HTERT RPE-1 (cell line): ENCODE measurements around the gene GAA.

ENCODE experiments used
- in situ Hi-C: fragments of 300-500 bp; cut with MboI; formaldehyde crosslinking; loops from 4 replicates; pipeline ENCODE4 v1.14.3; 2020; ENCODE audit warnings: low sequenced_read_pairs

The GAA gene

GRCh38 chr17:80101011-80101945, at the start of gene GAA:
Gene GAA (plus strand): TSS chr17:80101581. CDS start chr17:80104587, 3,006 bp downstream.
- in situ Hi-C loops = no loop called here

DNA sequence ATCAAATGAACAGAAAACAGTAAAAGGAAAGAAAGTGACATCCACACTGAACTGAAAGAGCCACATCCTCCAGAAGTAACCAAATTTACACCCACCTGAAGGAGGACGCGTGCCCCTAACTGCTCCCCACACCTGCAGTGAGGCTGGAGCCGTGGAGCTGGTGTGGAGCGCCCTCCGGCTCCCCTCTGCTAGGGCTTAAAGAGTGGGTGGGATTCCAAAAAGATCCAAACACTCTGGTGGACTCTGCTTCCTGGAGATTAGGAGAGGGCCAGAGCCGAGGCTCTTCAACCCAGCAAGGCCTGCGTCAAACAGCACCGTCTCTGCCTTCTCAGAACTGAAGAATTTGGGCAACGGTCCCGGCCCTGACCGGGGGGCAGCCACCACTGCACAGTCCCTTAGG, 49.7 kb upstream of the GAA start:
- in situ Hi-C loops = no loop called here

GRCh38 chr17:80053102-80053501, 48.3 kb upstream of the GAA start:
- in situ Hi-C loops = no loop called here

- in situ Hi-C loops = no loop called here
Observed at GRCh38 chr17:80055597-80055996, 45.8 kb upstream of the GAA start.

DNA sequence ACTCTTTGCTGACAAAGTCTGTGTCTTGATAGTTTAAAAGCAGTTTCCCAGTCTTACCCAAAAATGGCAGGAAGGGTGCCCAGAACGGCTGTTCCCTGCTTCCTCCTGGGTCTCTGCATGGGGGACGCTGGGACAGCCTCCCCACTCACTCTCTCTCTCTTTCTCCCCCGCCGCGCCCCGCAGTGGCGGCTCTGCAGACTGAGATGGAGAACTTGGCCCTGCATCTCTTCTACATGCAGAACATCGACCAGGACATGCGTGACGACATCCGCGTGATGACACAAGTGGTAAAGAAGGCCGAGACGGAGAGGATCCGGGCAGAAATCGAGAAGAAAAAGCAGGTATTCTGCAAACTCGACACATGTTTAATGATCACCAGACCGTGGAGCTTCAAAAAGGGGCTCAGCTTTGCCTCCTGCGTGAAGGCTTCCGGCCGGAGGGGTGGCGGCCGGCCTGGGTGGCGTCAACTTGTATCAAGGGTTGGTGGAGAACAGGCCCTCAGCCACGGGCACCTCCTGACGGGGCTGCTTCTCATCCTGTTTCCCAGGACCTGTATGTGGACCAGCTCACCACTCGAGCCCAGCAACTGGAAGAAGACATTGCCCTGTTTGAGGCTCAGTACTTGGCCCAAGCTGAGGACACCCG, 42.9 kb upstream of the GAA start:
- in situ Hi-C loops = no loop called here

DNA sequence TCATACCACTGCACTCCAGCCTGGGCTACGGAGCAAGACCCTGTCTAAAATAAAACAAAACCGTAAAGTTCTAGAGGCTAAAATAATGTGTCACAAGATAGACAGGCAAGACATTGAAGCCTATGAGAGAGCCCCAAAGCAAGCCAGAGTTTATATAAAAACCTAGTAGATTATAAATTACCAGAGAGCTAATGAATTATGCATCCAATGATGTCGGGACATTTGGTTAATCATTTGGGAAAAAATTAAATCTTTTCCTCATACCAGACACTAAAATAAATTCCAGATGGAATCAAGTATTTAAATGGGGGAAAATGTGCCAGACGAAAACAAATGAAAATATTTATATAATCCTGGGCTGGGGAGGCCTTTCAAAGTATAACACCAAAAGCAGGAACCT, 40.7 kb upstream of the GAA start:
- in situ Hi-C loops = no loop called here

DNA sequence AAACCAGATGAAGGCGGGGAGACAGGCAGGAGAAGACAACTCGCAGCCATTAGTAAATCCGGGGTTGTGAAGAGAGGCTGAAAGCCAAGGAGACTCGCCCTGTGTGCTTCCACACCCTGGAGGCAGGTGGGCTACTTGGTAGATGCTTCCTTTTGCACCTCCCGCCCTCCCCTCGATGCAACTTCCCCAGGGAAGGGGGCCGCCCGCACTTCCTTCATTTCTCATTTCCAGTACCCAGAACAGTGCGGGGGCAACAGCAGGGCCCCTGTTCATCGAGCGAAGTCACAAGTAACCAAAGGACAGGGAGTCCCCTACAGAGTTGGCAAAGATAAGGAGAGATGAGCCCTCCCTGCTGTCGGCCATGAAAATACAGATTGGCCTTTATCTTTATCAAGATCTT, 40.0 kb upstream of the GAA start:
- in situ Hi-C loops = no loop called here

GRCh38 chr17:80063830-80064585, 37.4 kb upstream of the GAA start:
- in situ Hi-C loops = no loop called here

- in situ Hi-C loops = no loop called here
Observed at GRCh38 chr17:80064696-80065095, 36.7 kb upstream of the GAA start.

DNA sequence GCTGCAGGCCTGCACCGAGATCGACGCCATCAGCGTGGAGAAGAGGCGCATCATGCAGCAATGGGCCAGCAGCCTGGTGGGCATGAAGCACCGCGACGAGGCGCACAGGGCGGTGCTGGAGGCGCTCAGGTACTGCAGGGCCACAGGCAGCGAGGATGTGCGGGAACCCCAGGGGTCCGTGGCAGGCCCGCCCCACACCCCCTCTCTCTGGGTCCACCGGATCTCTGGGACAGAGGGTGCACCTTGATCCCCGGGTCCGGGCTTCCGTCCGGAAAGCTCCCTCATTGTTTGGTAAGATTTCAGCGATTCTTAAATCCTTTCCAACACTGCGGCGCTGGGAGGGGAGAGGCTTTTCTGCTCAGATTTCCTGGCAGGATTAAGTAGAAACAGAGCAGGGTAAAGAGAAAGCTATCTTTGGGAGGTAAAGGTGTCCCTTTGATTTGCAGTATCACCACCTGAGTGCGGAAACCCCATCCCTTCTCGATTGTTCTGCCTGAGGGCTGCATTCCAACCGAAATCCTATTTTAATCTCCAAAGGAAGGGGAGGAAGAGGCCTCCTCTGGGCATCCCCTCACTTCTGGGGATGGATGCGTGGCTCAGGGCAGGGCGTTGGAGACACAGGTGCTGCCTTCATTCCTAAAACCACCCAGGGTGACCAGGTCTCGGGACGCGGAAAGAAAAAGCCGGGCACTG, 35.8 kb upstream of the GAA start:
- in situ Hi-C loops = no loop called here

GRCh38 chr17:80067393-80067986, 33.9 kb upstream of the GAA start:
- in situ Hi-C loops = no loop called here

- in situ Hi-C loops = no loop called here
Observed at GRCh38 chr17:80068301-80069222, 32.8 kb upstream of the GAA start.

DNA sequence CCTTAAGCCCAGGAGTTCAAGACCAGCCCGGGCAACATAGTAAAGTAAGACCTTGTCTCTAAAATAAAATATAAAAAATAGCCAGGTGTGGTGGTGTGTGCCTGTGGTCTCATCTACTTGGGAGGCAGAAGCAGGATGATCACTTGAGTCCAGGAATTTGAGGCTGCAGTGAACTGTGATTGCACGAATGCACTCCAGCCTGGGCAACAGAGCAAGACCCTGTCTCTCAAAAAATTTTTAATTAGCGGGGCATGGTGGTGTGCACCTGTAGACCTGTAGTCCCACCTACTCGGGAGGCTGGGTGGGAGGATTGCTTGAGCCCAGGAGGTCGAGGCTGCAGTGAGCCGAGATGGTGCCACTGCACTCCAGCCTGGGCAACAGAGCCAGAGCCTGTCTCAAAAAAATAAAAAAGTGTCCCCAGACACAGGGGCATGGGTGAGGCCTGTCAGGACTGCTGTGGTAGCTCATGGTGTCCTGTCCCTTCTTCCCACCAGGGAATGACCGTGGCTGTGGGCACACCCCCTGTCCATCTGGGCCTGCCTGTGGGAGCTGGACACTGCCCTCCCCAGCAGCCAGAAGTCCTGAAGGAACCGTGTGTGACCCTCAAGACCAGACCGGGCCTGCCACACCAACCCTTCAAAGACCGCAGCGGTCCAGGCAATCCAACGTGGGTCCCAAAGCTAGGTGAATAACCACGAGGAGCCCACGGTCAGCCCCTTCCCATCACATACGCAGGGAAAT, 30.8 kb upstream of the GAA start:
- in situ Hi-C loops = no loop called here

DNA sequence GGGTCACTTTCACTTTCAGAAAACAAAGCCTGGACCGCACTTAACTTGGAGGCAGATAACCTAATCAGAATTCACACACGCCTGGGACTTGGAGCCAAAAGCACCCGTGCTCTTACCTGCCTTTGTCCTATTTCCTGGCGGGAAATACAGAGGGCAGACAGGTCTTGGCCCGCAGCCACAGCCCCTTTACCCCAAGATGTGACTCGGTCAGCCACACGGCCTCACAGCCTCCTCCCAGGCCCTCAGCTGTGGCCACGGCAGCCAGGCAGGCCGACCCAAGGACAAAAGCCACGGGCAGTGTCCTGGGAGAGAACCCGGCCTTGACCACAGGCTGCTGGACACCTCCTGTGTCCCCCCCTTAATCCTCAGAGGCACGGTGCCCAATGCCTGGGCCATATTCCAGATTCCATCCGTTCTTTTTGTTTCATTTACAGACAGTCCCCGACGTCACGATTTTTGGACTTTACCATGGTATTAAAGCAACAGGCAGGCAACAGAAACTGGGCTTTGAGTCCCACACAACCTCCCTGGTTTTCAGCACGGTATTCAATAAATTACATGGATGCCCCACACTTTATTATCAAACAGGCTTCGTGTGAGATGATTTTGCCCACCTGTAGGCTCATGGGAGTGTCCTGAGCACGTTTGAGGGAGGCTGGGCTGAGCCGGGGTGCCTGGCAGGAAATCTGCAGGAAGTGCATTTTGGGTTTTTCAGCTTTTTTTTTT, 30.1 kb upstream of the GAA start:
- in situ Hi-C loops = no loop called here

DNA sequence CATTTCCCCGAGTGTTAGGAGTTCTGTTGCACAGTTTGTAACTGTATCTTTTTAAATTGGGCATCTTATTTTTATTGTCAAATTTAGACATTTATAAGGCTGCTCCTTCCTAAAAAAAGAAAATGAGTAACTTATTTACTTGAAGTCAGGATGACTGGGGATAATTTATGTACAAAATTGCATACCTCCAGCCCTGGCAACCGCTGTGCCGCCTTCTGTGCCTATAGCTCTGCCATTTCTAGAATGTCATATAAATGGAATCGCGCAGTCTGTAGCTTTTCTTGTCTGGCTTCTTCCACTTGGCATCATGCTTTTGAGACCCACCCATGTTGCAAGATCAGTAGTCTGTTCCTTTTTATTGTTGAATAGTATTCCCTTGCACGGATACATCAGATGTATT, 29.0 kb upstream of the GAA start:
- in situ Hi-C loops = no loop called here

DNA sequence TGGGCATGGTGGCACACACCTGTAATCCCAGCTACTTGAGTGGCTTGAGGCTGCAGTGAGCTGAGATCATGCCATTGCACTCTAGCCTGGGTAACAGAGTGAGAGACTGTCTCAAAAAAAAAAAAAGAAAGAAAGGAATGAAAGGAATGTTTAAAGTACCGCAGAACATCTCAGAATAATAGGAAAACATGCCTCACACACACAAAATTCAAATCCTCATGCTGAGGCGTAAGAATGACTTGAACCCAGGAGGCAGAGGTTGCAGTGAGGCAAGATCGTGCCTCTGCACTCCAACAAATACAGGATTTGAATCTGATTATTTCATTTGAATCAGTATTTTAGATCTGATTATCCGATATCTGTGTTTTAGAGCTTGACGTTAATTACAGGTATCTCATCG, 21.3 kb upstream of the GAA start:
- in situ Hi-C loops = no loop called here

- in situ Hi-C loops = no loop called here
Observed at GRCh38 chr17:80081596-80081995, 19.8 kb upstream of the GAA start.
